Nephron progenitor cell (in vitro differentiated cells): ENCODE results near the gene IL21R.
"Not testable (repeated sequence)": the region's sequence is repeated elsewhere in the genome, so short reads cannot be mapped to it uniquely, and the experiment has no call there.

Experiments
- DNase-seq: peaks from one replicate; pipeline ENCODE4 v3.0.0; 2021
- H3K27ac Mint-ChIP-seq: 2 replicates; pipeline ENCODE4 v1.8.0; 2021; ENCODE audit warnings: mild to moderate bottlenecking, moderate library complexity, mixed read lengths
- H3K27me3 Mint-ChIP-seq: 2 replicates; pipeline ENCODE4 v1.8.0; 2021; ENCODE audit warnings: mild to moderate bottlenecking, low read depth, mixed read lengths; ENCODE audit not compliant: poor library complexity
- H3K36me3 Mint-ChIP-seq: 2 replicates; pipeline ENCODE4 v1.8.0; 2021; ENCODE audit warnings: low read depth, mixed read lengths
- H3K4me1 Mint-ChIP-seq: 2 replicates; pipeline ENCODE4 v1.8.0; 2021; ENCODE audit warnings: mixed read lengths
- H3K4me3 Mint-ChIP-seq: 2 replicates; pipeline ENCODE4 v1.8.0; 2021; ENCODE audit warnings: mild to moderate bottlenecking, moderate library complexity, mixed read lengths
- H3K9me3 Mint-ChIP-seq: 2 replicates; pipeline ENCODE4 v1.8.0; 2021; ENCODE audit warnings: mild to moderate bottlenecking, moderate library complexity, mixed read lengths
- CTCF ChIP-seq: fragments of 200-600 bp; sonication (generic); IDR thresholded peaks from 2 replicates; pipeline ENCODE4 v1.5.0; 2021; ENCODE audit warnings: antibody characterized with exemption

Gene IL21R

DNA sequence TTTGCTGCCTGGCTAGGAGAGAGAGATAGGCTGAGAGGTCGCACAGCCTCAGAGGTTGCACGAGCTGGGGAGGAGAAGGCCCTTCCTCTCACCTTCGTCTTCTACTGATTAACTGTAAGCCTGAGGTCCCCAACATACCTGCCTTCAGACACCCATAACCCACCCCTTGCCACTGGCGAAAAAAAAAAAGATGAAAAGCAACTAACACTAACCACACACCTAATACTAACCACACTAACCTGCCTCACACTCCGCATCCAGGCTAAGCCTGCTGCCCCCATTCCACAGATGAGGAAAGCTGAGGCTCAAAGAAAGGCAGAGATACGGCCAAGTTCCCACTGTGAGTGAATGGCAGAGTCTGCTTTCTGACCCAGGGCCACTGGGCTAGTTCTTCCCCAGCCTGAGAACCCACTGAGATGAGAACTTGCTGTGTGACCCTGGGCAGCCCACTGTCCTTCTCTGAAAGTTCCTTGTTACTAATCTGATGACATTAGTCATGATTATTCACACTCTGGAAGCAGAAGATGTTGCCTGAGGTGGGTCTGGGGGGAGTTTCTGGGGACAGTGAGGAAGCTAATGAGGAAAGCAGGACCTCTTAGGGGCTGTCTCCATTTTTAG lies 4.6 kb downstream of the IL21R start:
- peaks cover 28% of the 10 kb centered on the region for H3K27me3 Mint-ChIP-seq
- H3K36me3 Mint-ChIP-seq = no peaks in the 10 kb centered on the region
- no peak for TF ChIP-seq CTCF
- H3K27ac Mint-ChIP-seq = no peak overlapping the region
- no peak for DNase-seq
- peaks cover 9% of the 10 kb centered on the region for H3K9me3 Mint-ChIP-seq
- peaks cover 7% of the 10 kb centered on the region for H3K4me1 Mint-ChIP-seq
- no peak overlapping the region for H3K4me3 Mint-ChIP-seq

DNA sequence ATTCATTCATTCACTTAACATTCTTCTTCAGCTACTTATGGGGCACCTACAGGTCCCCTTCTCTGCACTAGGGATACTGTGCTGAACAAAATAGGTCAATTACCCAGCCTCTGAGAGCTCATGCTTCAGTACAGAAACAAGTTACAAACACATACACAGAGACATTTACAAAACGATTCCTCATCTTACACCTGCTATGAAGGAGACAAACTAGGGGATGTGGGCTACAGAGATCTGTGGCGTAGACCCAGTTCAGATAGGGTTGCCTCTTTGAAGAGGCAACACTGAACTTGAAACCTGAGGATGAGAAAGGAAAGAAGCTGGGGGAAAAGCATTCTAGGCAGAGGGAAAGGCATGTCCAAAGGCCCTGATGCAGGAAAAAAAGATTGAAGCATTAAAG lies 5.2 kb downstream of the IL21R start:
- no peak for TF ChIP-seq CTCF
- Mint-ChIP-seq H3K4me1 (peaks cover 7% of the 10 kb centered on the region), H3K9me3 (peaks cover 14% of the 10 kb centered on the region), H3K27me3 (peaks cover 25% of the 10 kb centered on the region), H3K4me3 (no peak overlapping the region), H3K36me3 (no peaks in the 10 kb centered on the region), H3K27ac (no peak overlapping the region)
- DNase-seq = no peak

DNA sequence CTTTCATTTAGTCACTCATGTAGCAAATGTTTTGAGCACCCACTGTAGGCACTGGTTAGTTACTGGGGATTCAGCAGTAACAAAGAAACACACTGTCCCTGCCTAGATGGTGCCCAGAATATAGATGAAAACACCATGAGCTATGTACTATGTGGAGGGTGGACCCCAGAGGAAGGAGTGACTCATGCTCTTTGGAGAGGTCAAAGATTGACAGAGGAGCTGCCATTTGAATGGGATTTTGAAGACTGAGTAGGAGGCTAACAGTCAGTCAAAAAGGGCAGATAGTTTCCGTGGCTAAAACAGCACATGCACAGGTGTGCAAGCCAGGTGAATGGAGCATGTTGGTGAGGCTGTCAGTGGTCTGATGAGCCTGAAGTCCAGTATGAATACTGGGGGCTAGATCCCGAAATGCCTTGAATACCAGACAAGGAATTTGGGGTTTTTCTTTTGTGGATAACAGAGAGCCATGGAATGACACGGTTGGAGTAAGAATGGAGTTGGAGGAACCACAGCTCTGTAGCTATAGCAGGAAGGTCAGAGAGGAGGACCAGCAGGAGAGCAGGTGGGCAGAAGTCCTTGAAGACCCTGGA lies 6.1 kb downstream of the IL21R start:
- no peak for DNase-seq
- peaks cover 20% of the 10 kb centered on the region for H3K9me3 Mint-ChIP-seq
- H3K4me3 Mint-ChIP-seq = no peak overlapping the region
- H3K27ac Mint-ChIP-seq = no peak overlapping the region
- H3K27me3 Mint-ChIP-seq = peaks cover 22% of the 10 kb centered on the region
- no peaks in the 10 kb centered on the region for H3K36me3 Mint-ChIP-seq
- peaks cover 7% of the 10 kb centered on the region for H3K4me1 Mint-ChIP-seq
- TF ChIP-seq CTCF = no peak

DNA sequence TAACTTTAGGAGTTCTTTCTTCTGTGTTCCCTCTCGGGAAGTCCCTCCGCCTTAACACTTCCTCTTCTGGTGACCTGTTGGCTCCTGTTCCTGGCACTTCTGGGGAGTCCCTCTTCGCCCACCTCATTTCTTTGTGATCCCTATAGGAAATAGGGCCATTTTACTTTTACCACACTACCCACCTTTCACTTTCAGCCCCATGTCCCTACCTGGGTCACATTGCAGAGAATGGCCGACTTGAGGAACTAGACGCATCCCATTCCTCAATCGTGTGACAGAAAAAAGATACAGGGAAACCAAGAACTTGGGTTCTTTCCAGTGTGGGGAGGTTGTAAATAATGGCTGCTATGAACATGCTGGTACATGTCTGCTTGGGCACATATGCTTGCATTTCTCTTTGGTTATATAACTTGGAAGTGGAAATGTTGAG lies 6.6 kb downstream of the IL21R start:
- no peaks in the 10 kb centered on the region for H3K36me3 Mint-ChIP-seq
- no peak for DNase-seq
- peaks cover 22% of the 10 kb centered on the region for H3K27me3 Mint-ChIP-seq
- TF ChIP-seq CTCF = no peak
- H3K27ac Mint-ChIP-seq = no peak overlapping the region
- H3K4me3 Mint-ChIP-seq = no peak overlapping the region
- peaks cover 20% of the 10 kb centered on the region for H3K9me3 Mint-ChIP-seq
- H3K4me1 Mint-ChIP-seq = peaks cover 7% of the 10 kb centered on the region

DNA sequence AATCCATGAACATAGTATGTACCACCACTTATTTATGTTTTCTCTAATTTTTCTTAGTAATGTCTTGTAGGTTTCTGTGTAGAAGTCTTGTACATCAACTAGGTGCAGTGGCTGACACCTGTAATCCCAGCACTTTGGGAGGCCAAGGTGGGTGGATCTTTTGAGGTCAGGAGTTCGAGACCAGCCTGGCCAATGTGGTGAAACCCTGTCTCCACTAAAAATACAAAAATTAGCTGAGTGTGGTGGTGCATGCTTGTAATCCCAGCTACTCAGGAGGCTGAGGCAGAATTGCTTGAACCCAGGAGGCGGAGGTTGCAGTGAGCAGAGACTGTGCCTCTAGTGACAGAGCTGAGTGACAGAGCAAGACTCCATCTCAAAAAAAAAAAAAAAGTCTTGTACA lies 8.0 kb downstream of the IL21R start:
- not testable (repeated sequence) for H3K36me3 Mint-ChIP-seq, H3K4me1 Mint-ChIP-seq, H3K27ac Mint-ChIP-seq, DNase-seq, H3K4me3 Mint-ChIP-seq
- peaks cover 23% of the 10 kb centered on the region for H3K27me3 Mint-ChIP-seq
- H3K9me3 Mint-ChIP-seq = peaks cover 20% of the 10 kb centered on the region

- DNase-seq = no peak
- H3K27ac Mint-ChIP-seq = no peak overlapping the region
- H3K9me3 Mint-ChIP-seq = peaks cover 20% of the 10 kb centered on the region
- peaks cover 7% of the 10 kb centered on the region for H3K4me1 Mint-ChIP-seq
- H3K4me3 Mint-ChIP-seq = no peak overlapping the region
- H3K27me3 Mint-ChIP-seq = peaks cover 30% of the 10 kb centered on the region
- TF ChIP-seq CTCF = no peak
- H3K36me3 Mint-ChIP-seq = no peaks in the 10 kb centered on the region
Measured at GRCh38 chr16:27410761-27411160, 8.8 kb downstream of the IL21R start.
